B cell (primary cell): ENCODE data around the gene CPNE1. TPM values are rescaled to one million over a fixed set of nuclear protein-coding genes. Genes with fewer than 3 reads are reported as not detected.

ENCODE experiments used
- ATAC-seq: fragments of 200-7000 bp; cut with Tn5 transposase; one replicate; pipeline ENCODE4 v1.10.0; 2021; ENCODE audit warnings: low read depth, mild to moderate bottlenecking, moderate number of reproducible peaks, moderate library complexity
- CTCF ChIA-PET: fragments of 350-600 bp; sonication (Branson Sonifier 250); formaldehyde crosslinking; loops from one replicate; lab custom pipeline; 2021; ENCODE audit warnings: antibody characterized with exemption, inconsistent platforms; lab: Charles Lee
- POLR2A ChIA-PET: fragments of 350-600 bp; sonication (Branson Sonifier 250); formaldehyde crosslinking; loops from one replicate; lab custom pipeline; 2021; ENCODE audit warnings: antibody characterized with exemption; lab: Charles Lee
- DNase-seq: peaks from one replicate; pipeline ENCODE4 v3.0.0; 2013
- H2AFZ ChIP-seq: 2 replicates; pipeline ENCODE4 v1.6.1; 2012; ENCODE audit warnings: mild to moderate bottlenecking, low read depth, low read length; ENCODE audit not compliant: insufficient read depth, poor library complexity, severe bottlenecking
- H3K27ac ChIP-seq, 2 donors: 1 replicate in 1 of 2; 2 replicates in 1 of 2; pipeline ENCODE4 v1.5.1; 2012 to 2013; ENCODE audit warnings: low read length in 2 of 2, mild to moderate bottlenecking in 2 of 2, moderate library complexity in 1 of 2
- H3K27me3 ChIP-seq, 4 experiments: fragments of 200-600 bp in 1 of 4; sonication (generic) in 1 of 4; replicated peaks in 1 of 4; 1 replicate in 2 of 4; 2 replicates in 2 of 4; pipeline versions ENCODE4 v1.6.1 to v1.7.0; 2013 to 2016; ENCODE audit warnings: low read length in 3 of 4, mild to moderate bottlenecking in 2 of 4, mixed read lengths in 1 of 4, moderate library complexity in 1 of 4; ENCODE audit not compliant: insufficient read depth in 4 of 4, control insufficient read depth in 3 of 4; ENCODE audit errors: control extremely low read depth in 1 of 4
- H3K36me3 ChIP-seq, 2 experiments: replicated peaks in 1 of 2; 1 replicate in 1 of 2; 2 replicates in 1 of 2; pipeline versions ENCODE4 v1.6.1 to v1.7.1; 2013; ENCODE audit warnings: low read length in 1 of 2; ENCODE audit not compliant: insufficient read depth in 2 of 2, control insufficient read depth in 1 of 2; ENCODE audit errors: control extremely low read depth in 1 of 2, extremely low read depth in 1 of 2
- H3K4me1 ChIP-seq, 2 donors: fragments of 200-600 bp in 1 of 2; sonication (generic) in 1 of 2; 1 replicate in 1 of 2; 2 replicates in 1 of 2; pipeline versions ENCODE4 v1.5.1 to v1.6.1; 2013 to 2017; ENCODE audit warnings: low read length in 2 of 2; ENCODE audit not compliant: control insufficient read depth in 2 of 2, insufficient read depth in 2 of 2
- H3K4me2 ChIP-seq: replicated peaks from 2 replicates; pipeline ENCODE3; 2012; ENCODE audit warnings: mild to moderate bottlenecking, low read depth, low read length; ENCODE audit not compliant: poor library complexity, severe bottlenecking
- H3K4me3 ChIP-seq, 5 experiments: fragments of 200-600 bp in 1 of 5; sonication (generic) in 1 of 5; 1 replicate in 3 of 5; 2 replicates in 2 of 5; pipeline versions ENCODE4 v1.5.1 to v1.7.0; 2011 to 2016; ENCODE audit warnings: low read length in 4 of 5, mild to moderate bottlenecking in 4 of 5, low read depth in 2 of 5, control low read depth in 1 of 5, moderate library complexity in 1 of 5; ENCODE audit not compliant: insufficient read depth in 1 of 5; ENCODE audit errors: control extremely low read depth in 1 of 5, extremely low read depth in 1 of 5
- H3K79me2 ChIP-seq: fragments of 200-600 bp; sonication (generic); one replicate; pipeline ENCODE4 v1.6.0; 2016; ENCODE audit warnings: low read length; ENCODE audit not compliant: control insufficient read depth, insufficient read depth
- H3K9ac ChIP-seq: fragments of 200-600 bp; sonication (generic); 2 replicates; pipeline ENCODE4 v1.6.1; 2017; ENCODE audit warnings: mild to moderate bottlenecking, low read length, moderate library complexity
- H3K9me3 ChIP-seq, 3 donors: one replicate each; pipeline versions ENCODE4 v1.6.1 to v1.7.1; 2013; ENCODE audit warnings: low read length in 2 of 3; ENCODE audit not compliant: control insufficient read depth in 2 of 3, insufficient read depth in 1 of 3; ENCODE audit errors: control extremely low read depth in 1 of 3
- H4K20me1 ChIP-seq: 2 replicates; pipeline ENCODE4 v1.6.0; 2012; ENCODE audit warnings: mild to moderate bottlenecking, low read length; ENCODE audit not compliant: insufficient read depth, control insufficient read depth, poor library complexity, severe bottlenecking
- H3K27ac Mint-ChIP-seq: one replicate; pipeline ENCODE4 v1.8.0; 2021; ENCODE audit warnings: mixed read lengths
- H3K27me3 Mint-ChIP-seq: one replicate; pipeline ENCODE4 v1.8.0; 2021; ENCODE audit warnings: mixed read lengths
- H3K4me1 Mint-ChIP-seq: one replicate; pipeline ENCODE4 v1.8.0; 2021; ENCODE audit warnings: mixed read lengths
- H3K4me3 Mint-ChIP-seq: one replicate; pipeline ENCODE4 v1.8.0; 2021; ENCODE audit warnings: mixed read lengths
- H3K9me3 Mint-ChIP-seq: one replicate; pipeline ENCODE4 v1.8.0; 2022; ENCODE audit warnings: mixed read lengths; ENCODE audit not compliant: insufficient read depth
- EZH2 ChIP-seq: IDR thresholded peaks from 2 replicates; pipeline ENCODE4 v1.6.1; 2012; ENCODE audit warnings: borderline replicate concordance, low read depth, mild to moderate bottlenecking, moderate library complexity, low read length; ENCODE audit not compliant: insufficient read depth, poor library complexity, severe bottlenecking
- WGBS: methylation state at CpG from one replicate; pipeline ENCODE4 v1.1.5; 2013; ENCODE audit warnings: missing lambda C conversion rate; ENCODE audit not compliant: insufficient coverage; 5-methylcytosine and 5-hydroxymethylcytosine counted together
- intact Hi-C: fragments of 100-400 bp; cut with micrococcal nuclease; formaldehyde crosslinking; loops from one replicate; pipeline ENCODE4 v1.10.0; 2022
- polyA plus RNA-seq: library from polyadenylated mRNA; depleted of rRNA; stranded (reverse); fragments of >200 nt; gene quantifications from 2 replicates; pipeline ENCODE4 v1.2.3, GENCODE V29; 2012
- total RNA-seq, 2 donors: library from RNA; stranded (reverse); fragments of 120-200 nt in 1 of 2; gene quantifications; 1 replicate in 1 of 2; 2 replicates in 1 of 2; pipeline versions ENCODE4 v1.2.3 to v1.2.4, GENCODE V29; 2013 to 2022
- TF ChIP-seq, protein P1 (sequence below): fragments of 200-600 bp; IDR thresholded peaks from one replicate; pipeline ENCODE4 v1.8.0; 2022; ENCODE audit warnings: antibody characterized with exemption, mild to moderate bottlenecking

The CPNE1 gene
- total and polyA plus RNA-seq, 2 donors (not counting 1 experiment from before 2014, with no cell fraction given), result 321 to 323 TPM

DNA sequence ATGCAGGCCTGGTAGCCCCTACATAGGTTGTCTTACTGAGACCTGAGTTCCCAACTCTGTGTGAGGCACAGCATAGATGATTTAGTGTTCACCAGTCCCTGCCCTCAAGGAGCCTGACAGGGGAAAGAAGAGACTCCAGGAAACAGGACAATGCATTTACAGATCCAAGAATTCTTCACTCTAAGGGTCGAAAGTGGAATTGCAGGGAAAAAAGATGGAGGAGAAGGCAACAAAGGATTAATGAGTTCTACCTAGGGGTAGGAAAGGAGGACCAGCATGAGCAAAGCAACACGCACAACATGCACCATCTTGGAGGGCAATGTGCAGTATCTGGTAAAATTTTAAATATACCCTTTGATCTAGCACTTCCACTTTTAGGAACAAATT, 43.1 kb downstream of the CPNE1 start:
- Histone ChIP-seq H4K20me1 (peaks cover 8% of the 10 kb centered on the region), H3K4me3 (no peak overlapping the region), H3K4me2 (no peak overlapping the region), H2AFZ (no peak overlapping the region), H3K9ac (no peak overlapping the region), H3K4me1 (peaks cover 23 to 34% of the 10 kb centered on the region in 2 donors), H3K36me3 (peaks cover 3 to 13% of the 10 kb centered on the region in 2 experiments), H3K27ac (no peak overlapping the region), H3K27me3 (peaks cover 0 to 5% (median 2%) of the 10 kb centered on the region in 4 experiments), H3K9me3 (peaks cover 0 to 4% (median 0%) of the 10 kb centered on the region in 3 donors), H3K79me2 (no peaks in the 10 kb centered on the region)
- Mint-ChIP-seq H3K27me3 (no peaks in the 10 kb centered on the region), H3K4me3 (no peak overlapping the region), H3K4me1 (peaks cover 25% of the 10 kb centered on the region), H3K9me3 (no peaks in the 10 kb centered on the region), H3K27ac (peak overlapping the region; percentile 15)
- CTCF ChIA-PET, result interaction anchor here (0.7 to 3.4 kb wide), 5 partner anchors 10 to 142 kb away, joined by 3 to 19 read pairs (median 3); no protein-coding TSS in a partner anchor
- intact Hi-C loops, result no loop called here
- TF ChIP-seq, protein P1, sequence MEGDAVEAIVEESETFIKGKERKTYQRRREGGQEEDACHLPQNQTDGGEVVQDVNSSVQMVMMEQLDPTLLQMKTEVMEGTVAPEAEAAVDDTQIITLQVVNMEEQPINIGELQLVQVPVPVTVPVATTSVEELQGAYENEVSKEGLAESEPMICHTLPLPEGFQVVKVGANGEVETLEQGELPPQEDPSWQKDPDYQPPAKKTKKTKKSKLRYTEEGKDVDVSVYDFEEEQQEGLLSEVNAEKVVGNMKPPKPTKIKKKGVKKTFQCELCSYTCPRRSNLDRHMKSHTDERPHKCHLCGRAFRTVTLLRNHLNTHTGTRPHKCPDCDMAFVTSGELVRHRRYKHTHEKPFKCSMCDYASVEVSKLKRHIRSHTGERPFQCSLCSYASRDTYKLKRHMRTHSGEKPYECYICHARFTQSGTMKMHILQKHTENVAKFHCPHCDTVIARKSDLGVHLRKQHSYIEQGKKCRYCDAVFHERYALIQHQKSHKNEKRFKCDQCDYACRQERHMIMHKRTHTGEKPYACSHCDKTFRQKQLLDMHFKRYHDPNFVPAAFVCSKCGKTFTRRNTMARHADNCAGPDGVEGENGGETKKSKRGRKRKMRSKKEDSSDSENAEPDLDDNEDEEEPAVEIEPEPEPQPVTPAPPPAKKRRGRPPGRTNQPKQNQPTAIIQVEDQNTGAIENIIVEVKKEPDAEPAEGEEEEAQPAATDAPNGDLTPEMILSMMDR, result no peak
- TF ChIP-seq EZH2, result no peak
- no peak for DNase-seq
- ATAC-seq, result no peak
- no CpG with 5 or more reads among the region's 2 CpGs for WGBS
- POLR2A ChIA-PET, result no interaction called here

GRCh38 chr20:35620818-35621559, 43.7 kb downstream of the CPNE1 start:
- no peak for TF ChIP-seq EZH2
- TF ChIP-seq, protein P1, result no peak

More at GRCh38 chr20:35620818-35621559, 43.7 kb downstream of the CPNE1 start:
- H3K4me1 Mint-ChIP-seq, result peaks cover 29% of the 10 kb centered on the region
- H3K27ac ChIP-seq, result no peak overlapping the region
- H3K4me3 ChIP-seq, result no peak overlapping the region
- H3K27me3 ChIP-seq, result peaks cover 0 to 5% (median 2%) of the 10 kb centered on the region in 4 experiments
- peaks cover 8% of the 10 kb centered on the region for H4K20me1 ChIP-seq
- no peak overlapping the region for H3K9ac ChIP-seq
- intact Hi-C loops, result no loop called here
- peaks cover 23 to 35% of the 10 kb centered on the region in 2 donors for H3K4me1 ChIP-seq
- no peak overlapping the region for H3K4me3 Mint-ChIP-seq
- H3K4me2 ChIP-seq, result no peak overlapping the region
- no peaks in the 10 kb centered on the region for H3K79me2 ChIP-seq
- H3K9me3 ChIP-seq, result peaks cover 0 to 5% (median 0%) of the 10 kb centered on the region in 3 donors
- H2AFZ ChIP-seq, result no peak overlapping the region
- ChIA-PET POLR2A (interaction anchor here (1.5 kb wide), 1 partner anchor 20 kb away, joined by 3 read pairs; no protein-coding TSS in a partner anchor), CTCF (interaction anchor here (0.6 to 3.4 kb wide), 8 partner anchors 10 to 1477 kb away, joined by 3 to 25 read pairs (median 3); no protein-coding TSS in a partner anchor)
- H3K36me3 ChIP-seq, result peaks cover 3 to 7% of the 10 kb centered on the region in 2 experiments
- 94% methylated on average over 10 of the region's 11 CpGs for WGBS
- ATAC-seq, result no peak
- no peak for DNase-seq
- H3K27me3 Mint-ChIP-seq, result no peaks in the 10 kb centered on the region
- H3K27ac Mint-ChIP-seq, result no peak overlapping the region
- H3K9me3 Mint-ChIP-seq, result no peaks in the 10 kb centered on the region
